ENCODE results near the gene LIX1L. TPM values are rescaled to one million over a fixed set of nuclear protein-coding genes. Genes with fewer than 3 reads are reported as not detected.

Gene LIX1L
- total and polyA plus RNA-seq, 2 experiments from 2014 or later = 14.0 to 16.3 TPM

GRCh38 chr1:145965119-145965744 is 7.4 kb upstream of the LIX1L start:
- Histone ChIP-seq H3K4me1 (ENCODE audit: insufficient read depth) (peaks cover 32% of the 10 kb centered on the region), H3K4me3 (peak overlapping the region; percentile 27), H3K79me2 (peaks cover 5% of the 10 kb centered on the region), H3K9me2 (replicated peaks; ENCODE audit: insufficient read depth) (no peaks in the 10 kb centered on the region), H4K20me1 (ENCODE audit: insufficient read depth, poor library complexity, severe bottlenecking) (no peaks in the 10 kb centered on the region), H3K9me3 (ENCODE audit: low read depth) (no peaks in the 10 kb centered on the region), H2AFZ (peak overlapping the region; percentile 70), H3K27me3 (peaks cover 14% of the 10 kb centered on the region), H3K27ac (peak overlapping the region; percentile 89), H3K4me2 (peak overlapping the region; percentile 94), H3K36me3 (replicated peaks; ENCODE audit: insufficient read depth, low read depth) (no peaks in the 10 kb centered on the region)
- 15% methylated on average over 5 of the region's 5 CpGs for WGBS (ENCODE audit: low lambda C conversion rate, missing lambda C conversion rate)
- no peak for DNase-seq (ENCODE audit: low spot score)
- TF ChIP-seq EZH2phosphoT487 (IDR thresholded peaks at IDR 0.05; ENCODE audit: low read depth, severe bottlenecking, unreplicated experiment) (no peak), CTCF (IDR thresholded peaks at IDR 0.05; ENCODE audit: poor library complexity) (no peak), EZH2 (IDR thresholded peaks at IDR 0.05; ENCODE audit: borderline replicate concordance) (no peak)

- peaks cover 5% of the 10 kb centered on the region for H3K79me2 ChIP-seq
- 2% methylated on average over 36 of the region's 37 CpGs for WGBS (ENCODE audit: low lambda C conversion rate, missing lambda C conversion rate)
Measured at GRCh38 chr1:145964328-145965118, 6.7 kb upstream of the LIX1L start, which contains the start of the genes ANKRD34A and POLR3GL. TSS of gene ANKRD34A (minus strand) at chr1:145964575. CDS start at chr1:145961759, 2,816 bp downstream. TSS of gene POLR3GL (plus strand) at chr1:145964690. CDS start at chr1:145974866, 10,176 bp downstream.

GRCh38 chr1:145963265-145964019 is 5.6 kb upstream of the LIX1L start:
- peak; percentile 34 for DNase-seq (ENCODE audit: low spot score)
- WGBS (ENCODE audit: low lambda C conversion rate, missing lambda C conversion rate) = 52% methylated on average over 5 of the region's 5 CpGs
- TF ChIP-seq EZH2phosphoT487 (IDR thresholded peaks at IDR 0.05; ENCODE audit: low read depth, severe bottlenecking, unreplicated experiment) = no peak
- no peaks in the 10 kb centered on the region for H4K20me1 ChIP-seq (ENCODE audit: insufficient read depth, poor library complexity, severe bottlenecking)
- no peak overlapping the region for H3K4me3 ChIP-seq
- peaks cover 5% of the 10 kb centered on the region for H3K79me2 ChIP-seq
- H3K27ac ChIP-seq = peak overlapping the region; percentile 89
- peaks cover 29% of the 10 kb centered on the region for H3K27me3 ChIP-seq
- peaks cover 32% of the 10 kb centered on the region for H3K4me1 ChIP-seq (ENCODE audit: insufficient read depth)
- no peaks in the 10 kb centered on the region for H3K9me2 ChIP-seq (replicated peaks; ENCODE audit: insufficient read depth)
- peak overlapping the region; percentile 74 for H2AFZ ChIP-seq
- H3K36me3 ChIP-seq (replicated peaks; ENCODE audit: insufficient read depth, low read depth) = no peaks in the 10 kb centered on the region
- H3K4me2 ChIP-seq = peak overlapping the region; percentile 94
- no peaks in the 10 kb centered on the region for H3K9me3 ChIP-seq (ENCODE audit: low read depth)

More at GRCh38 chr1:145964328-145965118, 6.7 kb upstream of the LIX1L start, which contains the start of the genes ANKRD34A and POLR3GL:
- Histone ChIP-seq H3K27ac (peak within 1 kb of the TSS; percentile 89), H3K4me2 (peak within 1 kb of the TSS; percentile 94), H3K36me3 (replicated peaks; ENCODE audit: insufficient read depth, low read depth) (no peaks in the 10 kb centered on the region), H3K9me2 (replicated peaks; ENCODE audit: insufficient read depth) (no peaks in the 10 kb centered on the region), H4K20me1 (ENCODE audit: insufficient read depth, poor library complexity, severe bottlenecking) (no peaks in the 10 kb centered on the region), H3K27me3 (peaks cover 20% of the 10 kb centered on the region), H3K4me1 (ENCODE audit: insufficient read depth) (peaks cover 32% of the 10 kb centered on the region), H3K4me3 (peak within 1 kb of the TSS; percentile 27), H2AFZ (peak within 1 kb of the TSS; percentile 74), H3K9me3 (ENCODE audit: low read depth) (no peaks in the 10 kb centered on the region)
- DNase-seq (ENCODE audit: low spot score) = peak; percentile 94
- no peak for TF ChIP-seq EZH2phosphoT487 (IDR thresholded peaks at IDR 0.05; ENCODE audit: low read depth, severe bottlenecking, unreplicated experiment)
- TF ChIP-seq CTCF (IDR thresholded peaks at IDR 0.05; ENCODE audit: poor library complexity) = peak; percentile 4
